ENCODE data around the gene JUND.

GRCh38 chr19:18291590-18292461, 10.4 kb upstream of the JUND start:
- TF ChIP-seq CTCF (IDR thresholded peaks at IDR 0.05), result peak in 1 of 4 experiments; percentile 4
- TF ChIP-seq POLR2A (IDR thresholded peaks at IDR 0.05), result peak; percentile 66 to 91

Measured in uterus (tissue), 2 donors.